ENCODE results near the gene TSKS. TPM values are rescaled to one million over a fixed set of nuclear protein-coding genes. Genes with fewer than 3 reads are reported as not detected.
A peak's percentile ranks its signal among the peaks of the same experiment; 100 is the strongest.

The TSKS gene, protein sequence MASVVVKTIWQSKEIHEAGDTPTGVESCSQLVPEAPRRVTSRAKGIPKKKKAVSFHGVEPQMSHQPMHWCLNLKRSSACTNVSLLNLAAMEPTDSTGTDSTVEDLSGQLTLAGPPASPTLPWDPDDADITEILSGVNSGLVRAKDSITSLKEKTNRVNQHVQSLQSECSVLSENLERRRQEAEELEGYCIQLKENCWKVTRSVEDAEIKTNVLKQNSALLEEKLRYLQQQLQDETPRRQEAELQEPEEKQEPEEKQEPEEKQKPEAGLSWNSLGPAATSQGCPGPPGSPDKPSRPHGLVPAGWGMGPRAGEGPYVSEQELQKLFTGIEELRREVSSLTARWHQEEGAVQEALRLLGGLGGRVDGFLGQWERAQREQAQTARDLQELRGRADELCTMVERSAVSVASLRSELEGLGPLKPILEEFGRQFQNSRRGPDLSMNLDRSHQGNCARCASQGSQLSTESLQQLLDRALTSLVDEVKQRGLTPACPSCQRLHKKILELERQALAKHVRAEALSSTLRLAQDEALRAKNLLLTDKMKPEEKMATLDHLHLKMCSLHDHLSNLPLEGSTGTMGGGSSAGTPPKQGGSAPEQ
- polyA plus RNA-seq (ENCODE audit: insufficient read length in 12 of 12) = 1 to 10 TPM in 3 of 12 donors, under 1 TPM in 7, not detected in 2; 0.14 to 1.4 (median 0.50) TPM
- long read RNA-seq, donor 1 = 0 reads
- long read RNA-seq, donor 2 = 0 reads
- long read RNA-seq, donor 3 = 0 reads
- long read RNA-seq, donor 4, partial matches to known transcripts = 35 of 71 reads
- long read RNA-seq, donor 4, other reads (novel, unspliced or antisense) = 36 of 71 reads
- long read RNA-seq, donor 5 = 0 reads
- long read RNA-seq, donor 6 = 0 reads
- long read RNA-seq, donor 7 = 0 reads
- long read RNA-seq, donor 8, partial matches to known transcripts = 58 of 67 reads
- long read RNA-seq, donor 8, other reads (novel, unspliced or antisense) = 9 of 67 reads
- long read RNA-seq, donor 9 = 0 reads
- long read RNA-seq, donor 10 = 0 reads
- long read RNA-seq, donor 11 = 0 reads

DNA sequence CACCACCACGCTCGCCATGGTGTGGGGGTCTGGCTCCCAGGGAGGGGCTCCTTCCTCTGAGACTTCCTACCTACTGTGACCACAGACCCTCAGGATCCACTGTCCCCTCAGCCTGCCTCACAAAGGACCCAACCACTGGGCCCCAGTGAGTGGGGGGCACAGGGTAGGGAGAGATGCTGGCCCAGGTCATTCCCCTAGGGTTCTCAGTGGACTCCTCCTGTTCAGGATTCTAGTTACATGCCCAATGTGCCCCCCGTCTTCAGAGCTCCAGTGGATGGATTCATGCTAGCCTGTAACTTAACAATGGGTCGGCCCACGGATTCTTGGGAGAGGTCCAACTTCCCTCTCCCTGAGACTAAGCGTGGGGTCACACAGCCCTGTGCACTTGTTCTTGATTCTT is at the start of gene TSKS:
Gene TSKS (minus strand): TSS at position 77 of the 400 bp plus-strand sequence. CDS start 59 bp downstream, at position 18.
- DNase-seq = no peak

DNA sequence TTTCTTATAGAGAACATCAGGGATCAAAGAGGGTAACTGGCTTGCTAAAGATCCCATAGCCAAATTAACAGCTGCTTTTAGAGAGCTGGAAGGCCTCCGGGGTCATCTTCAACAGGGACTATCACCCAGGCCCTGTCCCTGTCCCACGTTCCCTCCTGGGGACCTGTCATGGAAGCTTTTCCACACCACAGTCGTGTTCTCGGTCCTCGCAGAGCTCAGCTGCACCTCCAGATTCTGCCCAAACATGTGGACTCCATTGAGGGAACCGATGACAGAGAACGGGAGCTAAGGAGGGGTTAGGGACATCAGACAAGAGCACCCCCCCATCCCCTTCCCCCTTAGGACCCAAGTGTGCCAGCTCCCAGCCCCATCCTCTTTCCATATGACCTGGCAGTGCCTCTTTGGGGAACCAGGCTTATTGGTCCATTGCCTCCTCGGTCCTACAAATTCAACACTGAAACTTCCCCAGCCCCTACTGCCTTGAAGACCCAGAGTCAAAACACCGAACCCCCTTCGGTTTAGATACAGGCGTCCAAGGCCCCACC is 49.4 kb upstream of the TSKS start:
- DNase-seq = no peak

DNA sequence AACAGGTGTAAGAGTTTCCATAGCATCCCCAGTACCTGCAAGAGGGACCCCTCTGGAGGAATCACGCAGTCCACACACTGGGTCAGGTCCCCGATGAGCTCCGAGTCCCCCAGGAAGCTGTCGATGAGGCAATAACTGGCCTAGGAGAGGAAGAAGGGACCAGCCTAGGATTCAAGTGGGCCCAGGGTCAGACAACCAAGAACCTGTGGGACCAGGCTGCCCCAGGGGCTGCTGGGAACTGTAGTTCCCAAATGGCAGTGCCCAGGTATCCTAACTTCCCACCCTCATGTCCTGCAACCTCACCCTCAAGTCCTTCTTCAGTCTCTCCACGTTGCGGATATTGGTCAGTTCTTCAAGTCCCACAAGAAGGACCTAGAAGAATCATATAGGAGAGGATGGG is 48.2 kb upstream of the TSKS start:
- DNase-seq = no peak

DNA sequence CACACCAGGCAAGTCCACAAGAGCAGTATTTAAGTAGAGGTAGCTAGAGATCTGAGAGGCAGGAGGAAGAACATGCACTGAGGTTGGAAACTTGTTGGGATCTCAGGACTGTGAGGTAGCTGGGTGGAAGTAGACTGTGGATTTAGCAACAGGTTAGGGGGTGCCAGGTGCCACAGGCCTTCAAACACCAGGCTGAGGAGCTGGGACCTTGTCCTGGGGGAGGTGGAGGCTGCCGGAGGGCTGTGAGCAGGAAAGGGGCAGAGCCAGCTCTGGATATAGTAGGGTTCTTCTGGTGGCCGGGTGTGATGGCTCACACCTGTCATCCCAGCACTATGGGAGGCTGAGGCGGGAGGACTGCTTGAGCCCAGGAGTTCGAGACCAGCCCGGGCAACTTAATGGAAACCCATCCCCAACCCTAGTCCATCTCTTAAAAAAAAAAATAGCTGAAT is 46.9 kb upstream of the TSKS start:
- DNase-seq = no peak

DNA sequence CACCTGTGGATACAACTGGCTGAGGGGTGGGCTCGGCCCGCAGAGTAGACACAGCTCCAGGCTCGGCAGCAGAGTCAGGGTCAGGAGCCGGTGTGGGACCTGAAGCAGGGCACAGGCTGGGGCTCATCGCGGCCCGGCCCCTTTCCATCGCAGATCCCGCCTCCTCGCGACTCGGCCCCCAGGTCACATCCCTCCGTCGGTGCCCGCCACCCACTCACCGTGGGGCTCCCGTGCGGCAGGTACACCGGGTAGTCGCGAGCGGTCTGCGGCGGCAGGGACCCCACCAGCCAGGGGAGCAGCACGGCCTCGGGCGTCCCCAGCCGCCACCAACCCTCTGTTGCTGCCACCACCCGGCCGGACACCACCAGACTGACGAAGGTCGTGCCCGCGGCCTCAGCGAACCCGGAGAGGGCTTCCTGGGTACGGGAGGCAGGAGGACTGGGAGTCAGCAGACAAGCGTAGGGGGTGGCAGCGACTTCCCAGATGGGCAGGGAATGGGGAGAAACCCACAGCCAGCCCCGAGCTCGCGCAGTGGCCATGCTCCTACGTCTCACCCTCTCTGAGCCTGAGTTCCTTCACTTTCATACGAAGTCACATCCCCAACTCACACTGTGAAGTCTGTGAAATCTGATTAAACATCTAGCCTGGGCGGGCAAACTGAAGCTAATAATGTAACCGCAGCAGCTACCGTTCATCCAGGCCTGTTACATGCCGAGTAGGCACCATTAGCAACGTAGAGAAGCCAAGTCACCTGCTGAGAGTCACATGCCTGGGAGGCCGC is 46.2 kb upstream of the TSKS start:
- DNase-seq = no peak

DNA sequence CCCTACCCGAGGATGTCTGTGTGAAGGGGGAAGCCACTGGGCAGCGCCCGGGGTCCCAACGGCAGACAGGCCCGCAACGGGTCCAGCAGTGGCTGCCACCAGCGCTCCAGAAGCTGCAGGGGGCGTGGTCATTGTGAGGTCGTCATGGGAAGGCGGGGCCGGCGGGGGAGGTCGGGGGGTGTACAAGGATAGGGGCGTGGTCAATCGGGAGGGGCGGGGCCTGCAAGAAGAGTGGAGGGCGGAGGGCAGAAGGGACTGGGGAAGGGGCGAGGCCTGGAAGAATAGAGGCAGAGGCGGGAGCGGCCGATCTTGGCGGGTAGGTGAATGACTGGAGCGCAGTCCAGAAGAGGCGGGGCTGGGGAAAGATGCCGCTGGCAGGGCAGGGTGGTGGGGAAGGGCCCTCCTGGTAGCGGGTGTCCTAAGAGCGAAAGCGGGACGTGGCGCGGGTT is 45.6 kb upstream of the TSKS start:
- peak; percentile 89 for DNase-seq

DNA sequence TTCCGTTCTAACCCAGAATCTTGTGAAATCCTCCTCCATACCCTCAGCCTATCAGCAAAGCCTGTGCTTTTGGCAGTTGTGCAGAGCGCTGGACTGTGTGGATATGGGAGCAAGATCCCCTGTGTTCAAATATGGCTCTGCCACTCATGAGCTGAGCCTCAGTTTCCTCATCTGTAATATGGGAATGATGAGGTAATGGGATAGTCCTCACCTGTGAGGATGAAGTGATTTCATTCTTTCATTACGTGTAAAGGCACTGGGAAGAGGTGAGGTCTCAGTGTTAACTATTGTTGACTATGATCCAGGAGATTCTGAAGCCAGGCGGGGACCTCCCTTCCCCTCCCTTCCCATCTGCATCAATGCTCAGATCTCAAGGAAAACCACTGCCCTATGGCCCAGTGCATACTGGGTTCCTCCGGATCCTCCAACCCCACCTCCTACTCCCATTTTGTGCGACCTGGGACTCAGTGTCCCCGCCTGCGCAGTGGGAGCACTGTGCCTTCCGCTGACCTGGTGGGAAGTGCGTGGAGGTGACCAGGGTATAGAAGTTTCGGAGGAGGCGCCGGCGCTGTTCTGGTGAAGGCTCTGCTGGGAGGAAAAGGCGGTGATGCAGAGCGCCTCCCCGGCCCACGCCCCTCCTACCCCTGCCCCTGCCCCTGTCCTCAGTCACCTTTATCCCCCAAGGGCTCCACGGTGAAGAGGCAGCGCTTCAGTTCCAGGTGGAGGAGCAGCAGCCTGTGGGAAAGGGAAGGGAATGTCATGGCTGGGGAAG is 45.0 kb upstream of the TSKS start:
- no peak for DNase-seq

DNA sequence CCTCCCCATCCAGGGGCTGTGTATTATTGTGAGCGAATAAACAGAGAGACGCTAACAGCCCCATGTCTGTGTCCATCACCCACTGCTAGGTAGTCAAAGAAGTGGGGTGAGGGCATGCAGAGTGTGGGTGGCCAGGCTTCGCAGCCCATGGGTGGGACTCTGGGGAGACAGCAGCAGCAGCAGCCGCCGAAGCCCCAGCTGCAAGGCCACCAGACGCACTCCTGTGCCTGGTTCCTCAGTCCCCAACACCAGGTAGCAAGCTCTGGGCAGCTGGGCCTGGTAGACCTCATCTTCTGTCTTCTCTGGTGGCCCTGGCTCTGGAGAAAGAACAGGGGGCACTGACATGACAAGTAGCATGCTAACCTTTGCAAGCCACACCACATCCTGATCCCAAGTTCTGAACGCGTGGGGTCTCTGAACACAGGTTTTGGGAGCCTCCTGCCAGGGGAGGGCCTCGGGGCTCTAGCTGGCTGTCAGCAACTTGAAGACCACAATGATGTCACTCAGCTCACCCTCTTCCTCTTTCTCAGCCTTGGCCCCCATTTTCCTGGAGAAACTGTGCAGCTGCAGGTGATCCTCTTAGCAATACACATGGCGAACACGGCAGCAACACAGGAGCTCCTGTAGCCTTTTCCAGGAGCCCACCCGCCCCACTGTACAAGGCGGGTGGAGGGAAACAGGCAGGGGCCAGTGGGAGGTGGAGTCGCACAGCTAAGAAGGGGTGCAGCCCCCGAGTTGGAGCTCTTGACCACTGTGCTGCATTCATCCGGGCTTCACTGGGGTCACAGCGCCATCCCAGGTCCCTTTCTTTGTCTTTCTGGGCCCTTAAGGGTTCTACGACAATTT is 44.2 kb upstream of the TSKS start:
- no peak for DNase-seq

DNA sequence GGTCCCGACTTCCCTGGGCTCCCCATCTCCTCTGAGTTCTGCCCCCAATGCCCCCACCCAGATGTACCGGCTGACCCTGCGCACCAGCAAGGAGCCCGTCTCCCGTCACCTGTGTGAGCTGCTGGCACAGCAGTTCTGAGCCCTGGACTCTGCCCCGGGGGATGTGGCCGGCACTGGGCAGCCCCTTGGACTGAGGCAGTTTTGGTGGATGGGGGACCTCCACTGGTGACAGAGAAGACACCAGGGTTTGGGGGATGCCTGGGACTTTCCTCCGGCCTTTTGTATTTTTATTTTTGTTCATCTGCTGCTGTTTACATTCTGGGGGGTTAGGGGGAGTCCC is 43.5 kb upstream of the TSKS start:
- DNase-seq = no peak

DNA sequence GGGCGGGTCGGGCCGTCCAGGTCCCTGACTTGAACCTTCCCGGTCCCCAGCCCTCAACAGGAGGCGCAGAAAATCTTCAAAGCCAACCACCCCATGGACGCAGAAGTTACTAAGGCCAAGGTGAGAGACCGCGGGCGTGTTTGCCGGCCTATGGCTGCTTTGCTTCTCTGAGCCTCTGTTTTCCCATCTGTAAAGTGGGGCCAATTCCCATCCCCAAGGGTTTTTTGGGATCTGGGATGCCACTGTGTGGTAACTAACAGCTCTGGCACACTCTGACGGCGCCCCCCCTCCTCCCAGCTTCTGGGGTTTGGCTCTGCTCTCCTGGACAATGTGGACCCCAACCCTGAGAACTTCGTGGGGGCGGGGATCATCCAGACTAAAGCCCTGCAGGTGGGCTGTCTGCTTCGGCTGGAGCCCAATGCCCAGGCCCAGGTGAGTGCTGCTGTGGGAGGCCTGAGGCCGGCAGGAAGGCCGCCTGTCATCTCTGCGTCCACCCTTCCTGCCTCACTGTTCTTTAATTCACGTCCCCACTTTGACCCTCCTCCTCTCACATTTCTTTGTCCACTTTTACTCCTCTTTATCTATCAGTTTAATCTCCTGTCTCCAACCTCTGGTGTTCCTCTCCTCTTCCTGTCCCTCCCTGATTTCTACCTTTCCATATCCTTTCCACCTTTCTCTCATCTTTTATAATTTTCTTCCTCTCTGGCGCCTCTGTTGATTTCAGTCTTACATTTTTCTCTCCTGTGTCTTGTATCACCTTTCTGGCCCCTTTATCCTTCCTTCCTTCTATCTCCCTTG is 42.9 kb upstream of the TSKS start:
- DNase-seq = no peak

DNA sequence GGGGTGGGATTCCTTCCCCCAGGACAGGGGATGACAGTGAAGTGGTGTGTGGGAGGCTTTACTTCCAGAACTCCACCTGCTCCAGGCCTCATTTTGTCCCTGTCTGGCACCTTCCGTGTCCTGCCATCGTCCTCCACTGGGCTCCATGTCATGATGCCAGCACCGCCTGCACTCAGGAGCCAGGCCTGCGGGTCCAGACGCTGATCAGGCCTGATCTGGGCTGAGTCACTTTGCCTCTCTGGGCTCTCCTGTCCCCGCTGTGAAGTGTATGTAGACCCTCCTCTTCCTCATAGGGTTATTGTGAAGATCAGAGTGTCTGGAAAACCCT is 40.4 kb upstream of the TSKS start:
- DNase-seq = no peak

DNA sequence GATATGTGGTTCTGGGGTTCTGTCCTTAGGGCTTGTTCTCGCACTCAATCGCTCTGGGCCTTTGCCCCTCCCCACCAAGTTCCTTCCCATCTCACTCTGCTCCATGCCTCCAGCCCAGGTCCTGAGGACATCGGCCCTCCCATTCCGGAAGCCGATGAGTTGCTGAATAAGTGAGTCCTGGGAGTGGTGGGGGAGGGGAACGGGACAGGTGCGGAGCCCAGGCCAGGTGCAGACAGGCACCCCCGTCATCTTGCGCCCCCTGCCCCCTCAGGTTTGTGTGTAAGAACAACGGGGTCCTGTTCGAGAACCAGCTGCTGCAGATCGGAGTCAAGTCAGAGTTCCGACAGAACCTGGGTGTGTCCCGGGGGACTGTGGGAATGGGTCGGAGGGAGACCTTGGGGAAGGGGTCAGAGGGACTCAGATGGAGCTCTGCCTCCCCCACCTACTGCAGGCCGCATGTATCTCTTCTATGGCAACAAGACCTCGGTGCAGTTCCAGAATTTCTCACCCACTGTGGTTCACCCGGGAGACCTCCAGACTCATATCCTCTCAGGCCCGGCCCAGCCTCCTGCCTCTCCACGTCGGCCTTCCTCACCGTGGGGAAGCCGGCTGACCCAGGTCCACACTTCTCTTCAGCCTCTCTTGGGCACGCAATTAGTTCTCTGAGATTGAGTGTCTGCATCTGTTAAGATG is 39.9 kb upstream of the TSKS start:
- DNase-seq = no peak

DNA sequence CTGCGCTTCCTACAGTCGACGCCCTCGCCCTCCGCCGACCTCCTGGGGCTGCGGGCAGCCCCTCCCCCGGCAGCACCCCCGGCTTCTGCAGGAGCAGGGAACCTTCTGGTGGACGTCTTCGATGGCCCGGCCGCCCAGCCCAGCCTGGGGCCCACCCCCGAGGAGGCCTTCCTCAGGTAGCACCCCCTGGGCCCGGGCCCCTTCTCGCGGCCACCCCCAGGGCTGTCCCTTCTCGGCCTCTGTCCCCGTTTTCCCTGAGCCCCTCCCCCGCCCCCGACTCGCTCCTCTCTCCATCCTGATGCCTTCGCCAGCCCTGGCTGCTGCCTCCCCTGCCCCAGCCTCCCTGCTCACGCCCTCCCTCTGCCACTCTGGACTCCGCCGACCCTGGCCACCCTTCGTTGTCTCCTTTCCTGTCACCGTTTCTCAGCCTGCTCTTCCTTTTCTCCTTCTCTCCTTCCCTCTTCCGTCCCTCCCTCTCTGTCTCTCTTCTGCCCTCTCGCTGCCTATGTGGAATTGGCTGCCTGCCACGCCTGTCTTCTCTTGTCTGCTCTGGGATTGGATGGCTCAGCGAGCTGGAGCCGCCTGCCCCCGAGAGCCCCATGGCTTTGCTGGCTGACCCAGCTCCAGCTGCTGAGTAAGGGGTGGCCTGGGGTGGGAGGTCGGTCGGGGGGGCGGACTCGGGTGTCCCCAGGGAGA is 39.0 kb upstream of the TSKS start:
- DNase-seq = peak; percentile 92

DNA sequence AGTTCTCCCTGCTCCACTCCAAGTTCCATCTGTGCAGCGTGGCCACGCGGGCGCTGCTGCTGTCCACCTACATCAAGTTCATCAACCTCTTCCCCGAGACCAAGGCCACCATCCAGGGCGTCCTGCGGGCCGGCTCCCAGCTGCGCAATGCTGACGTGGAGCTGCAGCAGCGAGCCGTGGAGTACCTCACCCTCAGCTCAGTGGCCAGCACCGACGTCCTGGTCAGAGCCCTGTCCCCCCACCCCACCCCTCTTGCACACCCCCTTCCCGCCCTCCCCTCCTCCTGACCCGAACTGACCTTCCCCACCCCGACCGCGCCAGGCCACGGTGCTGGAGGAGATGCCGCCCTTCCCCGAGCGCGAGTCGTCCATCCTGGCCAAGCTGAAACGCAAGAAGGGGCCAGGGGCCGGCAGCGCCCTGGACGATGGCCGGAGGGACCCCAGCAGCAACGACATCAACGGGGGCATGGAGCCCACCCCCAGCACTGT is 38.3 kb upstream of the TSKS start:
- DNase-seq = no peak

DNA sequence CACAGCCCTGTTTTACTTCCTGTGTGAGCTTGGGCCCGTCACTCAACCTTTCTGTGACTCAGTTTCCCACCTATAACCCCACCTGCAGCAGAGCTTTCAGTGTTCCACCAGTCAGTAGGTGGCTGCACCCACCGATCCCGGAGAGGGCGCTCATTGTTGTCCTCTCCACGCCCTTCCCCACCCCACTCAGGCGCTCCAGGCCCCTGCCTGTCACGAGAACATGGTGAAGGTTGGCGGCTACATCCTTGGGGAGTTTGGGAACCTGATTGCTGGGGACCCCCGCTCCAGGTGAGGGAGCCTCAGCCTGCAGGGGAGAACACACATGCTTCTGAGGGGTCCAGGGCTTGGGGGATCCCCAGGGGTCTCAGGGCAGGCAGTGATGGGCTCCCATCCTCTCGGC is 37.7 kb upstream of the TSKS start:
- no peak for DNase-seq

DNA sequence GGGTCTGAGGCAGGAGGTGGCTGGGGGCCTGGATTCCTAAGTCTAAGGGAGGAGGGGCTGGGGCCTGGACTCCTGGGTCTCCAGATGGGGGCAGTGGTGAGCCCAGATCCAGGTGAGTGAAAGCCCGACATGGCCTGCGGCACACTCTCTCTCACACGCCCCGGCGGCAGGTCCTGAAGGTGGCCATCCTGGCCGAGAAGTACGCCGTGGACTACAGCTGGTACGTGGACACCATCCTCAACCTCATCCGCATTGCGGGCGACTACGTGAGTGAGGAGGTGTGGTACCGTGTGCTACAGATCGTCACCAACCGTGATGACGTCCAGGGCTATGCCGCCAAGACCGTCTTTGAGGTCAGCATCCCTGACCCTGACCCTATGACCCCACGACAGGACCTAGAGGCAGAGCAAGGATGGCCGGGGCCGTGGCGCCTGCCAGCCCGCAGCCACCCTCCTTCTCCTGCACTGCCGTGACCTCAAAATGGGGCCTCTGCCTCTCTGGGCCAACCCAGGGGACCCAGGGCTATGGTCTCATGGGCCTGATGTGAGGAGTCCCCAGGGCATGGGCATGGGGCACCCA is 36.8 kb upstream of the TSKS start:
- DNase-seq = no peak

DNA sequence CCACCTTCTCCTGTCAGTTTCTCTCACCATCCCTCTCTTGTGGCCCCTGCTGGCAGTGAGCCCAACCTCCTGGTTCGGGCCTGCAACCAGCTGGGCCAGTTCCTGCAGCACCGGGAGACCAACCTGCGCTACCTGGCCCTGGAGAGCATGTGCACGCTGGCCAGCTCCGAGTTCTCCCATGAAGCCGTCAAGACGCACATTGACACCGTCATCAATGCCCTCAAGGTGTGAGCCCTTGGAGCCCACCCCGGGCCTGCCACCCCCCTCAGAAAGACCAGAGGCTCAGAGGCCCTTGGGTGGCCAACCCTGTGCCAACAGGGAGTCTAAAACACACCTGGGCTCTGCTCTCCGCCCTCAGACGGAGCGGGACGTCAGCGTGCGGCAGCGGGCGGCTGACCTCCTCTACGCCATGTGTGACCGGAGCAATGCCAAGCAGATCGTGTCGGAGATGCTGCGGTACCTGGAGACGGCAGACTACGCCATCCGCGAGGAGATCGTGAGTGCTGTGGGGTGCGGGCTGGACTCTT is 36.2 kb upstream of the TSKS start:
- no peak for DNase-seq

Measured in muscle of arm (tissue), 14 donors.